ENCODE measurements around the gene TBX6. TPM values are rescaled to one million over a fixed set of nuclear protein-coding genes. Genes with fewer than 3 reads are reported as not detected.

TBX6 gene
- total and polyA plus RNA-seq, 2 of the 4 experiments (the other 2 are of a cell fraction): 0.10 TPM; not detected in 1

DNA sequence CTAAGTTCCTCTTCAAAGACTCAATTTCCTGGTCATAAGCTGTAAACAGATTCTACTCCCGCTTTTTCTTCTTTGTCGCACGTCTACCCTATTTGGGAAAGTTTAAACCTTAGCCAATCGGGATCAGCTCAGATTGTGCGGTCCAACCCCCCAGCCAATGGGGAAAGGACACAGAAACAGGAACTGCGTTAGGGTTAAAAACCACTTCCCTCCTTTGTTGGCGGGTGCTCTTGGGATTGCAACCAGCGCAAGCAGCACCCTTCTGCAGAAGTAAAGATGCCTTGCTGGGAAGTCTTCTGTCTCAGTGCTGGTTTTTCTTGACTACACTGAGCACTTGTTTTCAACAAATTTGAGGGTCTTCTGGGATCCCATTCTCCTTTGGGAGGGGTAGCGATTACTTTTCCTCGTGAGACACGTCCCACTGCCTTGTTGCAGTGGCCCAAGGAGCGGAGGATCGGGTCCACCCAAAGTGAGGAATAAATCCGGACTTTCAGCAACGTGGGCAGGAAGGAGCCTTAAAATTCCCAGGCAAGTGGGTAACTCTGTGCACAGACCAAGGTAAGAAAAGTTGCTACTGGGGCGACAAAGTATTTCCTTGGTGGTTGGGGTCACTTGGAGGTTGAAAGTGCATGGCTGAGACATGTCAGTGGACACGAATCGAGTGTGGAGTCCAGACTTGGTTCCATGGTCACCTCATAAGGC, 5.3 kb upstream of the TBX6 start:
- peak overlapping the region; percentile 76 for H2BK5ac ChIP-seq (ENCODE audit: low read depth, low read length, poor library complexity, severe bottlenecking)
- TF ChIP-seq MAZ (IDR thresholded peaks at IDR 0.05; ENCODE audit: borderline replicate concordance, low read depth, low read length): no peak
- no peak for TF ChIP-seq SMC3 (IDR thresholded peaks at IDR 0.05; ENCODE audit: low read depth, low read length)
- TF ChIP-seq CEBPB (IDR thresholded peaks at IDR 0.05; ENCODE audit: low read depth, low read length): no peak
- peak overlapping the region; percentile 70; the same call in 1 of the 3 replicates for H2BK15ac ChIP-seq (ENCODE audit: low read depth, low read length)
- no peak for ATAC-seq (ENCODE audit: low read depth)
- H3K4me2 ChIP-seq (ENCODE audit: low read depth, low read length): no peak overlapping the region
- H3K4me3 ChIP-seq (ENCODE audit: insufficient read depth, low read depth, low read length): no peak overlapping the region
- H4K5ac ChIP-seq (ENCODE audit: low read depth, low read length): peak overlapping the region; percentile 99
- 0 out of 2 replicates have a peak overlapping the region, but pooled peaks have one; percentile 72 for H3K9ac ChIP-seq (ENCODE audit: low read depth, low read length)
- peak overlapping the region; percentile 95 for H4K91ac ChIP-seq (ENCODE audit: insufficient read depth, low read depth, low read length)
- H3K27ac ChIP-seq (ENCODE audit: insufficient read depth, low read length): peak overlapping the region; percentile 91
- no peaks in the 10 kb centered on the region for H3K27me3 ChIP-seq (ENCODE audit: control insufficient read depth, insufficient read depth, low read length)
- H3K56ac ChIP-seq (ENCODE audit: extremely low read depth, insufficient read depth, low read length): no peak overlapping the region
- CTCF ChIA-PET: no interaction called here
- peaks cover 11% of the 10 kb centered on the region for H3K9me3 ChIP-seq (ENCODE audit: control insufficient read depth, insufficient read depth, low read length)
- WGBS, 2 experiments (ENCODE audit: extremely low coverage in 2 of 2, insufficient read length in 1 of 2): 95% methylated on average over 13 of the region's 18 CpGs; no CpG with 5 or more reads in 1 of the 2 experiments
- BruUV-seq (replicated peaks): no TSS peak
- no peaks in the 10 kb centered on the region for H3K9me1 ChIP-seq (ENCODE audit: insufficient read depth, low read length)
- peak overlapping the region; percentile 20; the same call in 1 of the 2 replicates for H2BK20ac ChIP-seq (ENCODE audit: low read depth, low read length)
- peak overlapping the region; percentile 98 for H2AK9ac ChIP-seq (replicated peaks; ENCODE audit: low read depth, low read length, poor library complexity)
- POLR2A ChIA-PET (ENCODE audit: unreplicated experiment): no interaction called here
- dilution Hi-C loops (cut with HindIII; ENCODE audit: low sequenced_read_pairs, unreplicated experiment): no loop called here
- H4K8ac ChIP-seq (ENCODE audit: low read depth in 2 of 2, low read length in 2 of 2): peak overlapping the region; percentile 96 to 100
- peaks cover 0 to 18% of the 10 kb centered on the region in 2 experiments; a peak in 2 of 4 replicates for H3K79me1 ChIP-seq (ENCODE audit: low read depth in 1 of 2, low read length in 2 of 2)
- peak overlapping the region; percentile 21; the same call in 1 of the 2 replicates for H3K23ac ChIP-seq (ENCODE audit: low read depth, low read length)
- no peaks in the 10 kb centered on the region for H4K20me1 ChIP-seq (ENCODE audit: insufficient read depth, low read length)
- peak overlapping the region; percentile 61 for H2BK120ac ChIP-seq (ENCODE audit: low read depth, low read length)
- H2AFZ ChIP-seq (replicated peaks; ENCODE audit: low read length, poor library complexity): peak overlapping the region; percentile 98
- H3K18ac ChIP-seq (ENCODE audit: low read depth, low read length): peak overlapping the region; percentile 73
- in situ Hi-C loops (cut with MboI; ENCODE audit: low sequenced_read_pairs): loop anchor here (5.0 kb wide), 1 partner anchor 55 kb away; no protein-coding TSS in a partner anchor
- H3K36me3 ChIP-seq (ENCODE audit: control insufficient read depth, insufficient read depth, low read length): peaks cover 6% of the 10 kb centered on the region
- H3K4me1 ChIP-seq (ENCODE audit: control insufficient read depth, insufficient read depth, low read length): peaks cover 13% of the 10 kb centered on the region
- intact Hi-C loops (cut with micrococcal nuclease): loop anchor here (10.0 kb wide), 1 partner anchor 308 kb away; the partner anchor contains the start of gene ZNF771
- peak overlapping the region; percentile 22 for H2AK5ac ChIP-seq (ENCODE audit: low read depth, low read length)
- H3K14ac ChIP-seq (replicated peaks; ENCODE audit: low read depth, low read length): no peak overlapping the region
- H3K4ac ChIP-seq (ENCODE audit: low read depth, low read length): peak overlapping the region; percentile 77
- DNase-seq: no peak
